MM.1S (cell line): ENCODE measurements around the gene SIN3A.

Experiments used
- EZH2 ChIP-seq: fragments of 300-600 bp; sonication (generic); optimal IDR thresholded peaks from 2 replicates; pipeline ENCODE3; 2017; ENCODE audit warnings: low read depth, mild to moderate bottlenecking, antibody characterized with exemption, low read length, mixed read lengths
- TF ChIP-seq, protein P1 (sequence below): fragments of 300-600 bp; sonication (generic); IDR thresholded peaks from 2 replicates; pipeline ENCODE4 v1.5.1; 2016; ENCODE audit warnings: antibody characterized with exemption, low read length, mixed read lengths

DNA sequence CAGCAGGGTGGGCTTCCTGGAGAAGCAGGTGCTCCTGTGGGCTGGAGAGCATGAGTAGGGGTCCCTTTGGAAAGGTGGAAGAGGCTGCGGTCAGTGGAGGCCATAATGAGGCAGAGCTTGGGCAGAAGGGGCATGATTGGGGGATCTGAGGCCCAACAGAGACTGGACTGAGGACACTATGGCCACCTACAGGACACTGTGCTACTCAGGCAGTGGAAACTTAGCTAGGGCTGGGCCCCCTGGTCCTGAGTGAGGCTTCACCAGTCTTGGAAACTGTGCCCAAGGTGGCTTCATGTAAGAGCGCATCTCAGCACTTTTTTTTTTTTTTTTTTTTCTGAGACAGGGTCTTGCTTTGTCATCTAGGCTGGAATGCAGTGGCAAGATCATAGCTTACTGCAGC is 121.9 kb downstream of the SIN3A start:
- TF ChIP-seq, protein P1, sequence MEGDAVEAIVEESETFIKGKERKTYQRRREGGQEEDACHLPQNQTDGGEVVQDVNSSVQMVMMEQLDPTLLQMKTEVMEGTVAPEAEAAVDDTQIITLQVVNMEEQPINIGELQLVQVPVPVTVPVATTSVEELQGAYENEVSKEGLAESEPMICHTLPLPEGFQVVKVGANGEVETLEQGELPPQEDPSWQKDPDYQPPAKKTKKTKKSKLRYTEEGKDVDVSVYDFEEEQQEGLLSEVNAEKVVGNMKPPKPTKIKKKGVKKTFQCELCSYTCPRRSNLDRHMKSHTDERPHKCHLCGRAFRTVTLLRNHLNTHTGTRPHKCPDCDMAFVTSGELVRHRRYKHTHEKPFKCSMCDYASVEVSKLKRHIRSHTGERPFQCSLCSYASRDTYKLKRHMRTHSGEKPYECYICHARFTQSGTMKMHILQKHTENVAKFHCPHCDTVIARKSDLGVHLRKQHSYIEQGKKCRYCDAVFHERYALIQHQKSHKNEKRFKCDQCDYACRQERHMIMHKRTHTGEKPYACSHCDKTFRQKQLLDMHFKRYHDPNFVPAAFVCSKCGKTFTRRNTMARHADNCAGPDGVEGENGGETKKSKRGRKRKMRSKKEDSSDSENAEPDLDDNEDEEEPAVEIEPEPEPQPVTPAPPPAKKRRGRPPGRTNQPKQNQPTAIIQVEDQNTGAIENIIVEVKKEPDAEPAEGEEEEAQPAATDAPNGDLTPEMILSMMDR, result no peak
- no peak for TF ChIP-seq EZH2
